Mesenchymal stem cell (in vitro differentiated cells and primary cell): ENCODE results near the gene LRP1B.

Experiments
- DNase-seq: peaks from one replicate; pipeline ENCODE4 v3.0.0-alpha.2; 2013
- H2AFZ ChIP-seq: one replicate; pipeline ENCODE4 v1.6.1; 2013; ENCODE audit warnings: low read depth, mild to moderate bottlenecking, control low read depth, inconsistent platforms, low read length, moderate library complexity
- H2AK5ac ChIP-seq: 2 replicates; pipeline ENCODE4 v1.6.1; 2013; ENCODE audit warnings: low read length, moderate library complexity, mild to moderate bottlenecking, inconsistent platforms; ENCODE audit not compliant: severe bottlenecking
- H2BK120ac ChIP-seq: one replicate; pipeline ENCODE4 v1.6.1; 2013; ENCODE audit warnings: low read depth, mild to moderate bottlenecking, inconsistent platforms, low read length, moderate library complexity
- H2BK12ac ChIP-seq, 2 experiments: one replicate each; pipeline ENCODE4 v1.6.1; 2013; ENCODE audit warnings: inconsistent platforms in 2 of 2, low read length in 2 of 2, mild to moderate bottlenecking in 2 of 2, moderate library complexity in 2 of 2, control low read depth in 1 of 2
- H2BK15ac ChIP-seq: one replicate; pipeline ENCODE4 v1.6.1; 2013; ENCODE audit warnings: mild to moderate bottlenecking, low read depth, inconsistent platforms; ENCODE audit not compliant: poor library complexity, severe bottlenecking
- H2BK5ac ChIP-seq: 2 replicates; pipeline ENCODE4 v1.6.1; 2013; ENCODE audit warnings: low read depth, mild to moderate bottlenecking, low read length, control low read depth, inconsistent platforms; ENCODE audit not compliant: poor library complexity, severe bottlenecking
- H3K14ac ChIP-seq, 2 experiments: one replicate each; pipeline ENCODE4 v1.6.1; 2013; ENCODE audit warnings: inconsistent platforms in 2 of 2, low read length in 2 of 2, control low read depth in 1 of 2, mild to moderate bottlenecking in 1 of 2, moderate library complexity in 1 of 2
- H3K18ac ChIP-seq, 2 experiments: one replicate each; pipeline ENCODE4 v1.6.1; 2013; ENCODE audit warnings: inconsistent platforms in 2 of 2, low read length in 2 of 2, control low read depth in 1 of 2, low read depth in 1 of 2, mild to moderate bottlenecking in 1 of 2
- H3K23ac ChIP-seq, 2 experiments: one replicate each; pipeline ENCODE4 v1.6.1; 2013; ENCODE audit warnings: inconsistent platforms in 2 of 2, low read length in 2 of 2, mild to moderate bottlenecking in 2 of 2, moderate library complexity in 2 of 2, control low read depth in 1 of 2
- H3K27ac ChIP-seq: 2 replicates; pipeline ENCODE4 v1.5.1; 2013; ENCODE audit warnings: mild to moderate bottlenecking, moderate library complexity, low read length, control low read depth, inconsistent platforms; ENCODE audit not compliant: poor library complexity, severe bottlenecking
- H3K27me3 ChIP-seq, 2 experiments: 2 replicates each; pipeline versions ENCODE4 v1.6.1 to v1.7.0; 2013; ENCODE audit warnings: low read length in 2 of 2, mild to moderate bottlenecking in 2 of 2, moderate library complexity in 2 of 2, control low read depth in 1 of 2, inconsistent platforms in 1 of 2; ENCODE audit not compliant: control insufficient read depth in 1 of 2, insufficient read depth in 1 of 2
- H3K36me3 ChIP-seq, 2 experiments: 2 replicates each; pipeline versions ENCODE4 v1.6.1 to v1.7.0; 2013; ENCODE audit warnings: low read length in 2 of 2, control low read depth in 1 of 2, inconsistent platforms in 1 of 2, low read depth in 1 of 2, mild to moderate bottlenecking in 1 of 2; ENCODE audit not compliant: insufficient read depth in 2 of 2, control insufficient read depth in 1 of 2
- H3K4ac ChIP-seq, 2 experiments: one replicate each; pipeline ENCODE4 v1.6.1; 2013; ENCODE audit warnings: inconsistent platforms in 2 of 2, low read length in 2 of 2, mild to moderate bottlenecking in 2 of 2, moderate library complexity in 2 of 2, control low read depth in 1 of 2, low read depth in 1 of 2
- H3K4me1 ChIP-seq: 2 replicates; pipeline ENCODE4 v1.6.1; 2013; ENCODE audit warnings: low read depth, low read length, control low read depth; ENCODE audit not compliant: control insufficient read depth, insufficient read depth
- H3K4me2 ChIP-seq: 2 replicates; pipeline ENCODE4 v1.6.1; 2013; ENCODE audit warnings: low read length, mild to moderate bottlenecking, inconsistent platforms; ENCODE audit not compliant: poor library complexity, severe bottlenecking
- H3K4me3 ChIP-seq, 2 experiments: 2 replicates each; pipeline versions ENCODE4 v1.5.1 to v1.7.0; 2013; ENCODE audit warnings: low read length in 2 of 2, mild to moderate bottlenecking in 2 of 2, control low read depth in 1 of 2, low read depth in 1 of 2; ENCODE audit not compliant: insufficient read depth in 1 of 2
- H3K79me1 ChIP-seq: replicated peaks from 2 replicates; pipeline ENCODE4 v1.6.1; 2013; ENCODE audit warnings: mild to moderate bottlenecking, control low read depth, low read length, inconsistent platforms; ENCODE audit not compliant: poor library complexity, severe bottlenecking
- H3K9ac ChIP-seq: 2 replicates; pipeline ENCODE4 v1.7.0; 2013; ENCODE audit warnings: mild to moderate bottlenecking, low read length, moderate library complexity
- H3K9me3 ChIP-seq: 2 replicates; pipeline ENCODE4 v1.7.0; 2013; ENCODE audit warnings: mild to moderate bottlenecking, low read length; ENCODE audit not compliant: control insufficient read depth
- H4K8ac ChIP-seq: one replicate; pipeline ENCODE4 v1.6.1; 2013; ENCODE audit warnings: inconsistent platforms, mild to moderate bottlenecking, low read length, moderate library complexity
- H4K91ac ChIP-seq: one replicate; pipeline ENCODE4 v1.6.1; 2013; ENCODE audit warnings: mild to moderate bottlenecking, low read length, inconsistent platforms
- WGBS: methylation state at CpG from one replicate; pipeline ENCODE4 v1.1.7; 2013; ENCODE audit warnings: mixed read lengths; 5-methylcytosine and 5-hydroxymethylcytosine counted together

LRP1B gene

GRCh38 chr2:141529659-141530058, 601.2 kb downstream of the LRP1B start:
- H3K23ac ChIP-seq: no peak overlapping the region
- no peak overlapping the region for H3K18ac ChIP-seq
- no peak overlapping the region for H3K9ac ChIP-seq
- DNase-seq: peak; percentile 22
- no peak overlapping the region for H3K27ac ChIP-seq
- H2BK15ac ChIP-seq: no peak overlapping the region
- H2BK120ac ChIP-seq: no peak overlapping the region
- no peak overlapping the region for H3K4me2 ChIP-seq
- H3K4me3 ChIP-seq: no peak overlapping the region
- no peak overlapping the region for H4K8ac ChIP-seq
- H3K14ac ChIP-seq: no peak overlapping the region
- H3K9me3 ChIP-seq: no peaks in the 10 kb centered on the region
- no peak overlapping the region for H2BK12ac ChIP-seq
- no peaks in the 10 kb centered on the region for H3K4me1 ChIP-seq
- no peak overlapping the region for H2AK5ac ChIP-seq
- no peak overlapping the region for H4K91ac ChIP-seq
- no peak overlapping the region for H3K4ac ChIP-seq
- no peaks in the 10 kb centered on the region for H3K27me3 ChIP-seq
- no peak overlapping the region for H2AFZ ChIP-seq
- H3K36me3 ChIP-seq: no peaks in the 10 kb centered on the region
- WGBS: no CpG with 5 or more reads among the region's 1 CpG
- H2BK5ac ChIP-seq: no peak overlapping the region
- H3K79me1 ChIP-seq: no peaks in the 10 kb centered on the region

DNA sequence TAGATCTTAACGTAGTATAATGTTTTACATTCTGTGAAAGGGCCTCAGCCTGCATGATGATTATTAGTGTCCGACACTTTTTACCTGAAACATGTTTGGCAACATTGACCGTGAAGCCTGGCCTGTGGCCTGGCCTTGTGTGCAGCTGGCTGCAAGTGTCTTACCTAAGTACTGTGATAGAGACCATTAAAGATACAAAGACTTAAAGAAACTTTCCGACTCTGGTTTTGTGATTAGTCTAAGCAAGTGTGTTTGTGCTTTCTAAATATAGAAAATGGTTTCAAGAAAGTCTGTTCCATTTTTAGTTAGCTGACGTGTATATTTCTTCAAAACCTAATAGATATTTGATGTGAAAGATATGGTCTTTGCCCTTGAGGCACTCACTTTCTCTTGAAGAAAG, 601.8 kb downstream of the LRP1B start:
- 69% methylated on average over 4 of the region's 5 CpGs for WGBS
- Histone ChIP-seq H2BK15ac (no peak overlapping the region), H2BK120ac (no peak overlapping the region), H3K79me1 (no peaks in the 10 kb centered on the region), H3K18ac (peak overlapping the region in 1 of 2 experiments; percentile 28), H3K14ac (no peak overlapping the region), H2AK5ac (no peak overlapping the region), H3K9ac (no peak overlapping the region), H2BK5ac (no peak overlapping the region), H3K27me3 (no peaks in the 10 kb centered on the region), H3K9me3 (no peaks in the 10 kb centered on the region), H3K36me3 (no peaks in the 10 kb centered on the region), H2BK12ac (no peak overlapping the region), H4K91ac (no peak overlapping the region), H3K4me3 (no peak overlapping the region), H4K8ac (no peak overlapping the region), H3K4me1 (no peaks in the 10 kb centered on the region), H3K4ac (no peak overlapping the region), H3K4me2 (no peak overlapping the region), H3K23ac (no peak overlapping the region), H3K27ac (no peak overlapping the region), H2AFZ (no peak overlapping the region)
- peak; percentile 20 for DNase-seq

- no peak overlapping the region for H3K14ac ChIP-seq
- H2BK15ac ChIP-seq: no peak overlapping the region
- H2AK5ac ChIP-seq: no peak overlapping the region
- no peaks in the 10 kb centered on the region for H3K27me3 ChIP-seq
- H3K4ac ChIP-seq: no peak overlapping the region
- no peaks in the 10 kb centered on the region for H3K79me1 ChIP-seq
- H3K23ac ChIP-seq: no peak overlapping the region
- H3K27ac ChIP-seq: no peak overlapping the region
- H3K4me2 ChIP-seq: no peak overlapping the region
- H2AFZ ChIP-seq: no peak overlapping the region
- H2BK120ac ChIP-seq: no peak overlapping the region
- H3K4me1 ChIP-seq: no peaks in the 10 kb centered on the region
- no peaks in the 10 kb centered on the region for H3K9me3 ChIP-seq
- no peak overlapping the region for H3K18ac ChIP-seq
- no peak for DNase-seq
- H2BK12ac ChIP-seq: no peak overlapping the region
- H2BK5ac ChIP-seq: no peak overlapping the region
- H4K91ac ChIP-seq: no peak overlapping the region
- WGBS: no CpG with 5 or more reads among the region's 2 CpGs
- H4K8ac ChIP-seq: no peak overlapping the region
- no peaks in the 10 kb centered on the region for H3K36me3 ChIP-seq
- H3K9ac ChIP-seq: no peak overlapping the region
- no peak overlapping the region for H3K4me3 ChIP-seq
These were observed 604.1 kb downstream of the LRP1B start for GRCh38 chr2:141526760-141527159.

GRCh38 chr2:141524777-141525176, 606.0 kb downstream of the LRP1B start:
- H3K23ac ChIP-seq: no peak overlapping the region
- no peak overlapping the region for H4K8ac ChIP-seq
- no peak overlapping the region for H3K14ac ChIP-seq
- H3K27ac ChIP-seq: no peak overlapping the region
- no peak overlapping the region for H2BK12ac ChIP-seq
- H3K4me2 ChIP-seq: no peak overlapping the region
- H4K91ac ChIP-seq: no peak overlapping the region
- H2AFZ ChIP-seq: no peak overlapping the region
- WGBS: no CpG with 5 or more reads among the region's 3 CpGs
- H3K79me1 ChIP-seq: no peaks in the 10 kb centered on the region
- no peak for DNase-seq
- no peak overlapping the region for H3K18ac ChIP-seq
- no peaks in the 10 kb centered on the region for H3K27me3 ChIP-seq
- no peak overlapping the region for H2BK5ac ChIP-seq
- no peaks in the 10 kb centered on the region for H3K4me1 ChIP-seq
- no peak overlapping the region for H2BK120ac ChIP-seq
- no peak overlapping the region for H2BK15ac ChIP-seq
- no peak overlapping the region for H2AK5ac ChIP-seq
- no peaks in the 10 kb centered on the region for H3K9me3 ChIP-seq
- no peak overlapping the region for H3K9ac ChIP-seq
- no peaks in the 10 kb centered on the region for H3K36me3 ChIP-seq
- H3K4ac ChIP-seq: no peak overlapping the region
- H3K4me3 ChIP-seq: no peak overlapping the region
